HepG2 (cell line): ENCODE data around the gene ZMIZ2. TPM values are rescaled to one million over a fixed set of nuclear protein-coding genes. Genes with fewer than 3 reads are reported as not detected.

Experiments used
- ATAC-seq: fragments of 200-7000 bp; cut with Tn5 transposase; 3 replicates; pipeline ENCODE4 v1.9.1; 2020; ENCODE audit warnings: mild to moderate bottlenecking, moderate library complexity
- BruUV-seq: library from RNA; stranded (reverse); fragments of 400-500 nt; replicated peaks from 2 replicates; lab custom pipeline; 2021; lab: Mats Ljungman, UMichigan
- CTCF ChIA-PET: fragments of 300-600 bp; formaldehyde crosslinking; extraction: SDS; loops from one replicate; lab custom pipeline; 2021; ENCODE audit warnings: low total read pairs, inconsistent platforms, low intra/inter-chr PET ratio; lab: Yijun Ruan, JAX
- POLR2A ChIA-PET: fragments of 350-600 bp; sonication (Branson Sonifier 250); formaldehyde crosslinking; loops from one replicate; lab custom pipeline; 2020; ENCODE audit warnings: antibody characterized with exemption, inconsistent platforms; lab: Yijun Ruan, JAX
- DNase-seq: peaks from one replicate; pipeline ENCODE4 v3.0.0-alpha.2; 2015; ENCODE audit warnings: low spot score
- FAIRE-seq: peaks from 3 replicates; lab custom pipeline; 2011; peaks lifted over from hg19 to GRCh38; lab: Jason Lieb, UNC
- H2AFZ ChIP-seq: one replicate; pipeline ENCODE4 v1.6.1; 2011; ENCODE audit warnings: low read length, inconsistent platforms
- H3K27ac ChIP-seq: fragments of 300-600 bp; 3 replicates; pipeline ENCODE4 v1.8.0; 2011; ENCODE audit warnings: mixed run types, mild to moderate bottlenecking, mixed read lengths, low read length, inconsistent platforms; ENCODE audit not compliant: insufficient read depth; ENCODE audit errors: extremely low read length
- H3K27me3 ChIP-seq, 2 experiments: fragments of 200-600 bp in 1 of 2; 2 replicates in 1 of 2; 3 replicates in 1 of 2; pipeline versions ENCODE4 v1.6.0 to v1.8.0; 2011; ENCODE audit warnings: low read length in 2 of 2, mild to moderate bottlenecking in 2 of 2, moderate library complexity in 2 of 2, inconsistent platforms in 1 of 2; ENCODE audit not compliant: insufficient read depth in 2 of 2, control insufficient read depth in 1 of 2
- H3K36me3 ChIP-seq, 2 experiments: fragments of 200-600 bp in 1 of 2; replicated peaks in 1 of 2; 2 replicates in 1 of 2; 3 replicates in 1 of 2; pipeline versions ENCODE4 v1.5.1 to v1.8.0; 2011; ENCODE audit warnings: low read length in 2 of 2, inconsistent platforms in 1 of 2; ENCODE audit not compliant: insufficient read depth in 2 of 2, control insufficient read depth in 1 of 2
- H3K4me1 ChIP-seq: 2 replicates; pipeline ENCODE4 v1.5.1; 2012; ENCODE audit warnings: low read length, inconsistent platforms; ENCODE audit not compliant: insufficient read depth
- H3K4me2 ChIP-seq: 2 replicates; pipeline ENCODE4 v1.6.0; 2011; ENCODE audit warnings: low read depth, low read length, inconsistent platforms
- H3K4me3 ChIP-seq, 3 experiments: fragments of 200-600 bp in 1 of 3; sonication (generic), shearing (Covaris generic) in 1 of 3; replicated peaks in 1 of 3; 2 replicates each; pipeline ENCODE4 v1.5.1; 2011 to 2016; ENCODE audit warnings: low read length in 3 of 3, inconsistent platforms in 2 of 3, low read depth in 2 of 3, mild to moderate bottlenecking in 2 of 3, control low read depth in 1 of 3, mixed read lengths in 1 of 3; ENCODE audit not compliant: insufficient read depth in 1 of 3
- H3K79me2 ChIP-seq: one replicate; pipeline ENCODE4 v1.6.1; 2011; ENCODE audit warnings: low read length, inconsistent platforms; ENCODE audit not compliant: insufficient read depth
- H3K9ac ChIP-seq: 2 replicates; pipeline ENCODE4 v1.6.0; 2011; ENCODE audit warnings: mild to moderate bottlenecking, low read depth, low read length, inconsistent platforms; ENCODE audit not compliant: insufficient read depth
- H3K9me3 ChIP-seq: 2 replicates; pipeline ENCODE4 v1.5.1; 2012; ENCODE audit warnings: mild to moderate bottlenecking, low read length
- H4K20me1 ChIP-seq: 2 replicates; pipeline ENCODE4 v1.6.0; 2011; ENCODE audit warnings: inconsistent platforms, mild to moderate bottlenecking, low read length, moderate library complexity; ENCODE audit not compliant: insufficient read depth
- HOXA3 ChIP-seq: sonication (generic); formaldehyde crosslinking; IDR thresholded peaks from 2 replicates; pipeline ENCODE4 v1.5.0; 2020; ENCODE audit warnings: missing genetic modification reagents
- MXD4 ChIP-seq: IDR thresholded peaks from 2 replicates; pipeline ENCODE4 v1.6.1; 2016; ENCODE audit warnings: mild to moderate bottlenecking, missing biosample characterization, missing genetic modification reagents
- SETDB1 ChIP-seq: sonication (generic); formaldehyde crosslinking; IDR thresholded peaks from 2 replicates; pipeline ENCODE4 v1.5.1; 2020; ENCODE audit warnings: missing genetic modification reagents, mild to moderate bottlenecking, borderline replicate concordance
- SIX1 ChIP-seq: sonication (generic); formaldehyde crosslinking; IDR thresholded peaks from 2 replicates; pipeline ENCODE4 v1.4.0; 2020; ENCODE audit warnings: missing genetic modification reagents, borderline replicate concordance
- STAG1 ChIP-seq: sonication (generic); formaldehyde crosslinking; IDR thresholded peaks from 2 replicates; pipeline ENCODE4 v1.4.0; 2020; ENCODE audit warnings: missing genetic modification reagents
- ZNF343 ChIP-seq: sonication (generic); formaldehyde crosslinking; IDR thresholded peaks from 2 replicates; pipeline ENCODE4 v1.4.0; 2020; ENCODE audit warnings: mild to moderate bottlenecking, missing genetic modification reagents
- ZNF616 ChIP-seq: sonication (generic); formaldehyde crosslinking; IDR thresholded peaks from 2 replicates; pipeline ENCODE4 v1.5.0; 2020; ENCODE audit warnings: low read depth, mild to moderate bottlenecking, missing genetic modification reagents
- WGBS: methylation state at CpG from one replicate; pipeline ENCODE4 v1.1.6; 2017; ENCODE audit warnings: low lambda C conversion rate; 5-methylcytosine and 5-hydroxymethylcytosine counted together
- in situ Hi-C: cut with HindIII; loops from 2 replicates; pipeline ENCODE4 v1.10.0; 2017; ENCODE audit warnings: low pct_unique_long_range_greater_than_20kb; ENCODE audit not compliant: extremely low pct_ligation_motif_present
- intact Hi-C: fragments of 100-400 bp; cut with micrococcal nuclease; formaldehyde crosslinking; loops from one replicate; pipeline ENCODE4 v1.10.0; 2022; ENCODE audit not compliant: unreplicated experiment
- polyA plus RNA-seq, 8 experiments: library from polyadenylated mRNA; depleted of rRNA in 3 of 8; stranded (reverse) in 7 of 8; unstranded in 1 of 8; fragments of >200 nt; fragmentation: Illumina TruSeq in 4 of 8; extraction: Trizol in 4 of 8; gene quantifications; 2 replicates each; pipeline versions ENCODE4 v1.2.1 to v1.2.3, GENCODE V29; 2011 to 2016; ENCODE audit warnings: low read depth in 4 of 8, missing spikeins in 1 of 8, mixed read lengths in 1 of 8; ENCODE audit not compliant: insufficient read depth in 1 of 8
- total RNA-seq, 5 experiments: library from RNA; depleted of rRNA; stranded (reverse); fragments of >200 nt; fragmentation: Illumina TruSeq; extraction: Trizol; gene quantifications; 2 replicates each; pipeline ENCODE4 v1.2.3, GENCODE V29; 2016; ENCODE audit warnings: low read depth in 1 of 5
- TF ChIP-seq, protein P1 (sequence below): sonication (generic); formaldehyde crosslinking; IDR thresholded peaks from 2 replicates; pipeline ENCODE4 v1.5.0; 2020; ENCODE audit warnings: mild to moderate bottlenecking, missing genetic modification reagents, moderate library complexity

ZMIZ2 gene
- total and polyA plus RNA-seq, 2 of the 13 experiments (the other 11 are each of a cell fraction or from before 2014, with no cell fraction given): 4.9 to 7.9 TPM

- intact Hi-C loops: no loop called here
- BruUV-seq: no TSS peak
- POLR2A ChIA-PET: no interaction called here
- H2AFZ ChIP-seq: no peak overlapping the region
- ATAC-seq: no peak
- peaks cover 31% of the 10 kb centered on the region for H3K4me1 ChIP-seq
- TF ChIP-seq SETDB1 (CRISPR knock-in tag) (no peak), STAG1 (peak; percentile 26), ZNF616 (CRISPR knock-in tag) (no peak), HOXA3 (CRISPR knock-in tag) (no peak), SIX1 (CRISPR knock-in tag) (no peak), ZNF343 (CRISPR knock-in tag) (no peak), MXD4 (CRISPR knock-in tag) (no peak)
- TF ChIP-seq, protein P1, sequence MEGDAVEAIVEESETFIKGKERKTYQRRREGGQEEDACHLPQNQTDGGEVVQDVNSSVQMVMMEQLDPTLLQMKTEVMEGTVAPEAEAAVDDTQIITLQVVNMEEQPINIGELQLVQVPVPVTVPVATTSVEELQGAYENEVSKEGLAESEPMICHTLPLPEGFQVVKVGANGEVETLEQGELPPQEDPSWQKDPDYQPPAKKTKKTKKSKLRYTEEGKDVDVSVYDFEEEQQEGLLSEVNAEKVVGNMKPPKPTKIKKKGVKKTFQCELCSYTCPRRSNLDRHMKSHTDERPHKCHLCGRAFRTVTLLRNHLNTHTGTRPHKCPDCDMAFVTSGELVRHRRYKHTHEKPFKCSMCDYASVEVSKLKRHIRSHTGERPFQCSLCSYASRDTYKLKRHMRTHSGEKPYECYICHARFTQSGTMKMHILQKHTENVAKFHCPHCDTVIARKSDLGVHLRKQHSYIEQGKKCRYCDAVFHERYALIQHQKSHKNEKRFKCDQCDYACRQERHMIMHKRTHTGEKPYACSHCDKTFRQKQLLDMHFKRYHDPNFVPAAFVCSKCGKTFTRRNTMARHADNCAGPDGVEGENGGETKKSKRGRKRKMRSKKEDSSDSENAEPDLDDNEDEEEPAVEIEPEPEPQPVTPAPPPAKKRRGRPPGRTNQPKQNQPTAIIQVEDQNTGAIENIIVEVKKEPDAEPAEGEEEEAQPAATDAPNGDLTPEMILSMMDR (CRISPR knock-in tag): 0 out of 2 replicates have a peak, but pooled peaks have one; percentile 23
- TF ChIP-seq, all 625 proteins: peak for 2
- Histone ChIP-seq H4K20me1 (no peaks in the 10 kb centered on the region), H3K9me3 (no peaks in the 10 kb centered on the region), H3K4me3 (no peak overlapping the region), H3K4me2 (no peak overlapping the region), H3K79me2 (no peaks in the 10 kb centered on the region), H3K36me3 (no peaks in the 10 kb centered on the region), H3K27ac (no peak overlapping the region), H3K9ac (no peak overlapping the region), H3K27me3 (no peaks in the 10 kb centered on the region)
- CTCF ChIA-PET: no interaction called here
- in situ Hi-C loops: no loop called here
- FAIRE-seq (no peak), DNase-seq (no peak)
- 54% methylated on average over 2 of the region's 2 CpGs for WGBS
Observed at GRCh38 chr7:44814919-44815318, 66.3 kb downstream of the ZMIZ2 start.
